SHP77 treated with DMSO at 0.1 percent for 48 hours (cell line): ENCODE data around the gene VARS2.
"Not testable (repeated sequence)": the region's sequence is repeated elsewhere in the genome, so short reads cannot be mapped to it uniquely, and the experiment has no call there.

Source experiments
- DNase-seq: peaks from one replicate; lab custom pipeline; 2025; lab: John Stamatoyannopoulos, UW

VARS2 gene

DNA sequence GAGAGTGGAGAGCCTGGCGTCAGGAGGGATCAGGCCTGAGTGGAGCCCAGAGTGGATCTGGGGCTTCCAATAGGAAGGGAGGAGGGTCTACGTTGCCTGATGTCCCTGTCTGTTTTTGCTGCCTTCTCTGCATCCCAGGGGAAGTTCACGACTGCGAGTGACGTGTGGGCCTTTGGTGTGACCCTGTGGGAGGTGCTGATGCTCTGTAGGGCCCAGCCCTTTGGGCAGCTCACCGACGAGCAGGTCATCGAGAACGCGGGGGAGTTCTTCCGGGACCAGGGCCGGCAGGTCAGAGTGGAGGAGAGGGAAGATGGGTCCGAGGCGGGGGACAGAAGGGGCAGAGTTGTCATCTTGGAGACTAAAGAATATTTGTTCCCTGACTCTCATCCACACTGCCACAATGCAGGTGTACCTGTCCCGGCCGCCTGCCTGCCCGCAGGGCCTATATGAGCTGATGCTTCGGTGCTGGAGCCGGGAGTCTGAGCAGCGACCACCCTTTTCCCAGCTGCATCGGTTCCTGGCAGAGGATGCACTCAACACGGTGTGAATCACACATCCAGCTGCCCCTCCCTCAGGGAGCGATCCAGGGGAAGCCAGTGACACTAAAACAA is 15.2 kb upstream of the VARS2 start:
- no peak for DNase-seq

DNA sequence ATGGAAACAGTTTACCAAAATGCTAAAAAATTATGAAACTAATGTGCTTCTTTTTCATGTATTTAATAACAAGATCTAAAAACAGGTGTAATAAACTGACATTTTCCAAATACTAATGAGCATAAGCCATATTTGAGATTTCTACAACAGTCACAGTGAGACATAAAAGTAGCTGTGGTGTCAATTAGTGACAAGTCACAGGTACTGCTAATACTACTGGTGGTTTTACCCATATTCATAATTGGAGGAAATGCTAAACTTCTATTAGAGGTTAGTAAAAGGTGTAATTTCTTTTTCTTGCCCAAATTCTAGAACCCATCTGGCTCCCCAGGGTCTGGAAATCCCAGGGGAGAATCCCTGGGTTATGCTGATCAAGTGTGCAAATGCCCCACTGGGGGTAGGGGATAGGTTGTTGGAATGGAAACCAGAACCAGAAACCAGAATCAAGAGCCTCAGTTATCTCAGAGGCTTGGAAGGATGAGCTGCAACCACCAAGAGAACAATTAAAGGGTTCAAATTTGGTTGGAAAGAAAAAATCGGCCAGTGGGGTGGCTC is 13.1 kb upstream of the VARS2 start:
- no peak for DNase-seq

DNA sequence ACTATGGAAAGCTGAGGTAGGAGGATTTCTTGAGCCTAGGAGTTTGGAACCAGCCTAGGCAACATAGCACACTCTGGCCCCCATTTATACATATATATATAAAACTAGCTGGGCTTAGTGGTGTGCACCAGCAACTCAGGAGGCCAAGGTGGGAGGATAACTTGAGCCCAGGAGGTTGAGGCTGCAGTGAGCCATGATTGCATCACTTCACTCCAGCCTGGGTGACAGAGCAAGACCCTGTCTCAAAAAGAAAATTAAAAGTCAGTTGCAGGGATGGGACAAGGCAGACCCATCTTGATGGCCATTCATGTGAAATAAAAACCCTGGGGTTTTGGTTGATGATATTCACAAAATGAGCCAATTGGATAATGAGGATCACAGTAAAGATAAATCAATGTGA is 12.6 kb upstream of the VARS2 start:
- DNase-seq, result no peak

DNA sequence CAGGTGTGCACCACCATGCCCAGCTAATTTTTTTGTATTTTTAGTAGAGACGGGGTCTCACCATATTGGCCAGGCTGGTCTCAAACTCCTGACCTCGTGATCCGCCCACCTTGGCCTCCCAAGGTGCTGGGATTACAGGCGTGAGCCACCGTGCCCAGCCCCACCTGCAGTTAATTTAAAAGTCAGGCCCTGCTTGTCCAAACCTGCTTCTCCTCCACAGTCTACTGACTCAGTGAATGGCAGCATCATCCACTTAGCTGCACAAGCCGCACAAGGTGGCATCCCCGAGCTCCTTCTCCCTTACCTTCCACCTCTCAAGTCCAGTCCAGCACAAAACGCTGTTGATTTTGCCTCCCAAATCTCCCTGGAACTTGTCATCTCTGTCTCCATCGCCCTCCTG is 11.8 kb upstream of the VARS2 start:
- not testable (repeated sequence) for DNase-seq

DNA sequence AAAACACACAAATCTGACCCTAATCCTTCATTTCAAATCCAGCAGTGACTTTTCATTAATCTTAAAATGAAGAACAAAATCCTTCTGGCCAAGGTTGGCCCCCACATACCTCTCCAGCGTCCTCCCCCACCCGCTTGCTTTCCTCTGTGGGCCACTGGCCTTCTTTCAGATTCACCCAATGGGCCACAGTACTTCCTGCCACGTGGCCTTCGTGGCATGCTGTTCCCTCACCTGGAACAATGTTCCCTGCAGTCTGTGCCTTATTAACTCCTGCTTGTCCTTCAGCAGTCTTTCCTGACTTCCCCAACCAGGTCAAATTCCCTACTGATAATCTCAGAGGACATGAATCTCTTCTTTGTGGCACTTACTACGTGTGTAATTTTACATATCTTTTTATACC is 11.3 kb upstream of the VARS2 start:
- DNase-seq, result no peak

DNA sequence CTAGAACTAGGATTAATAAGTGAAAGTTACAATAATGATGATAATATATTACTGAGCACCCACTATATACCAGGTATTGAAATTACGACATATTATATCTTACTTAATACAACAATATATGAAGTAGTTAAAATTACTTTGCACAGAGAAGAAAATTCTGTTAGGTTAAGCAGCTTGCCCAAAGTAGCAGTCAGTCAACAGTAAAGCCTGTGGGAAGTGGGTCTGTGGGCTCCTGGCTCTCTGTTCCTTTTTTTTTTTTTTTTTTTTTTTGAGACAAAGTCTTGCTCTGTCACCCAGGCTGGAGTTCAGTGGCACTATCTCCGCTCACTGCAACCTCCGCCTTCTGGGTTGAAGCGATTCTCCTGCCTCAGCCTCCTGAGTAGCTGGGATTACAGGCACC is 10.8 kb upstream of the VARS2 start:
- no peak for DNase-seq

DNA sequence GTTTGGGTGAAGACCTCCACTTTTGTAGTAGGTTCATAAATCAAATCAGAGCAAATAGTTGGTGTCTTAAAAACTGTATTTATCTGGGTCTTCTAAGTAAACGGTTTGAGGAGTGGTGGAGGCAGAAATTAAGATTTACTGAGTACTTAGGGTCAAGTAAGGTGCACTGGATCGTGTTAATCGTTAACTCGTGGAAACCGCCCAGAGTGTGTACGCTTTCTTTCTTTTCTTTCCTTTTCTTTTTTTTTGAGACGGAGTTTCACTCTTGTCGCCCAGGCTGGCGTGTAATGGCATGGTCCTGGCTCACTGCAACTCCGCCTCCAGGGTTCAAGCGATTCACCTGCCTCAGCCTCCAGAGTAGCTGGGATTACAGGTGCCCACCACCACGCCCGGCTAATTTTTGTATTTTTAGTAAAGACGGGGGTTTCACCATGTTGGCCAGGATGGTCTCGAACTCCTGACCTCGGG is 6.7 kb upstream of the VARS2 start:
- not testable (repeated sequence) for DNase-seq

DNA sequence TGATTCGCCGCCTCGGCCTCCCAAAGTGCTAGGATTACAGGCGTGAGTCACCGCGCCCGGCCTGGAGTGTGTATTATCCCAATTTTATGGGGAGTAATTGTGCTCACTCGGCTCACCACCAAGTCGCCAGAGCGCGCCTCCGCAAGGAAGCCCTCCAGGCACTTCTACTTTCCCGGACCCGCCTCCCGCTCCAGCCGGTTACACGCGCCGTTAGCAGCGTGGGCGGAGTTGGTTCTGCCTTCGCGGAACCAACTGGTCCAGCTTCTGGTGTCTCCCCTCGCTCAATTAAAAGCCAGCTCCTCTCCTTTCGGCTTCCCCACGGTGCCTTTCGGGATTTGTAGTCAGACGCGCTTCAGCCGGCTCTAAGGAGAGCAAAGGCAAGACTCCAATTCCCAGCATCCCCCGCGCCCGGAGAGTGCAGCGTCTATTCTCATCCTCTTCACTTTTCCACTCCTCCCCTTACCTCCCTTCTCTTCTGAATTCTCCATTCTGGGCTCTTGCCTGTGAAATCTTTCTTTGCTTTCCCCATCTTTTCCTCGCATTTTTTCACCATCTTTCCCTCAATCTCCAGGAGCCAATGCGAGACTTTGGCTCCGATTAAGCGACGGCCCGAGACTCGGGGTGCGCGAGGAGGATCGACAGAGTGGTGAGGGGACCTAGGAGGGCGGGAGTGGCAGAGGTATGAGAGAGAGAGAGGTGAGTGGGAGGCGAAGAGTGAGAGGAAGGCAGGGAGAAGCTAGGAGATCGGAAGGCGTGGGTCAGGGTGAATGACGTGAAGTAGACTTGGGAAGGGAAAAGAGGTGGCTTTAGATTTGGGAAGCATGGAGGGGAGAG is 6.1 kb upstream of the VARS2 start, which contains the start of gene GTF2H4:
Gene GTF2H4, plus strand, starts transcription at position 450 of the 834 bp plus-strand sequence.
- DNase-seq, result peak; percentile 95

DNA sequence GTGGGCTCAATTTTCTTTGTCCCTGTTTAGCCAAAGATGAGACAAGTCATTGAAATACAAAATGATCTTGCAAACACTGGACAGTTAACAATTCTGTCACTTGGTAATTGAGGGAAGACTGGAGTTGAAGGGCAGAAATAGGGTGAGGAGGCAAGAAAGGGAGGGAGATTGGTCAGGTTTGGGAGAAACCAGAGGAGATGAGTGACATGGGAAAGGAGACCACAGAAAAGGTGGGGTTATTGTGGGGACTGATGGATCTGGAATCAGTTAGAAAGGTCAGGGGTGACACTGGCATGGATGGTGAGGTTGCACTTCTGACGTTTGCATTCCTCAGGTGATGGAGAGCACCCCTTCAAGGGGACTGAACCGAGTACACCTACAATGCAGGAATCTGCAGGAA is 5.3 kb upstream of the VARS2 start:
- no peak for DNase-seq

DNA sequence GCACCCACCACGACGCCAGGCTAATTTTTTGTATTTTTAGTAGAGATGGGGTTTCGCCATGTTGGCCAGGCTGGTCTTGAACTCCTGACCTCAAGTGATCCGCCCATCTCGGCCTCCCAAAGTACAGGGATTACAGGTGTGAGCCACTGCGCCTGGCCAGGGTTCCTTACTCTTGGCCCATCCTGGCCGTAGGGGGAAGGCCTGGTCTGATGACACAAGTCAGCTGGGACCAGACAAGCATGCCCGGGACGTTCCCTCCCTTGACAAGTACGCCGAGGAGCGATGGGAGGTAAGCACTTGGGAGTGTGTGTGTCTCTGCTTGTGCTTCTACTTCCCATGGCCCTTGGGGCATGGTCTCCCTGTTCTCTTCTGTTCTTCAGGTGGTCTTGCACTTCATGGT is 3.6 kb upstream of the VARS2 start:
- not testable (repeated sequence) for DNase-seq

DNA sequence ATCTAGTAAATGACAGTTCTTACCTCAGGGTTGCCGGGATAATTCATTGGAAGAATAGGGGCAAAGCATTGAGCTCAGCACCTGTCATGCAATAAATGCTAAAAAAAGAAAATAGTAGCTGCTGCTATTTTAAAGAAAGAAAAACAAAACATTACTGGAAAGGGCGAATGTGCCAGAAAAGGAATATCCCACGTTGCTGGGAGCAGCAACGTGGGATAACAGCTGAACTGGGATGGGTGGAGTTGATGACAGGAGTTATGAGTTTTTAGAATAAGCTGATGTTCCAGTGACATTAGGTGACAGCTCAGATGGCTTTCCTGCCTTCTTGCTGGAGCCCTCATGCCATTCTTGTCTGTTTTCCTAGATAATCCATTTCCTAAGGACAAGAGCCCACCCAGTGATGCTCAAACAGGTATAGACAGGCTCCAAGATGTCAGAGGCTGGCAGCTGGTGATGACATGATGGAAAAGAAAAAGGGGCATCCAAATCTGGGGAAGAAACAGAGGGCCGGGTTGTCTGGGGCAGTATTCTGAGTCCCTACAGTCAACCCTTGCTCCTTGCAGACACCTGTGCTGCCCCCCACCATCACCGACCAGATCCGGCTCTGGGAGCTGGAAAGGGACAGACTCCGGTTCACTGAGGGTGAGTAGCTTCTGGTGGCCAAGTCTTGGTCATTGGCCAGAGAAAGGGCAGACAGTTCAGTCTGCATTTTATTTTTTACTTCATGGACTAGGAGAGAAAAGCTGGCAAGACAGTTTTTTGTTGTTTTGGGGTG is 1.1 kb upstream of the VARS2 start:
- no peak for DNase-seq

DNA sequence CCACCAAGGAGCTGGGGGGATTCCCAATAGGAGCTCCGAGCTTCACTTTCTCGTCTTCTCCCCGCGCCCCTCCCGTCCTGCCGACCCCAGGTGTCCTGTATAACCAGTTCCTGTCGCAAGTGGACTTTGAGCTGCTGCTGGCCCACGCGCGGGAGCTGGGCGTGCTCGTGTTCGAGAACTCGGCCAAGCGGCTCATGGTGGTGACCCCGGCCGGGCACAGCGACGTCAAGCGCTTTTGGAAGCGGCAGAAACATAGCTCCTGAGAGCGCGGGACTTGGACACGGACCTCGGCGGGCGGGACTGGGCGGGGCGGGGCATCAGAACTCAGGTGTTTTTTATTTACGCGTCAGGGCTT is 340 bp upstream of the VARS2 start:
- DNase-seq, result no peak

DNA sequence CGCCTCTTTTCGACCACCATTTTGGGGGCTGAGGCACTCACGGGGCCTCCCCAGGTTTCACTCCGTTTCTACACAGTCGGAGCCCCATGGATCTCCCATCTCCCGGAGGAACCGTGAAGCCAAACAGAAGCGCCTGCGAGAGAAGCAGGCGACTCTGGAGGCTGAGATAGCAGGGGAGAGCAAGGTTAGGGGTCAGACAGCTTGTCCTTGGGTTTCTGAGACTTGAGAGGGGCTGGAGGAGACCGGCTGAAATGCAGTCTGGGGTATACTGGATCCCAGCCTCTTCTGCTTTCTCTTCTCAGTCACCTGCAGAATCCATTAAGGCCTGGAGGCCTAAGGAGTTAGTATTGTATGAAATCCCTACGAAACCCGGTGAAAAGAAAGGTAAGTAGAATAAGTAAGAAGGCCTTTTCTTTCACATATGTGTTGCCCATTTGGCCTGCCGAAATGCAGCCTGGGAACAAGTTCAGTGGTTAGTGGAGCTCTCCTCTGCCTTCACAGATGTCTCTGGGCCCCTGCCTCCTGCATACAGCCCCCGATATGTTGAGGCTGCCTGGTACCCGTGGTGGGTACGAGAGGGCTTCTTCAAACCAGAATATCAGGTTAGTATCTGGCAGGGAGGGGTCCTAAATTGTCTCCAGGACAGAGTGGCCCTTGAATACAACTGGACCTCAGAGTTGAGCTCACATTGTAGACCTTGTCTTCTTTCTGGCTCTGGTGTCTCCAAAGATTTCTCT is 984 bp downstream of the VARS2 start:
- DNase-seq, result no peak

DNA sequence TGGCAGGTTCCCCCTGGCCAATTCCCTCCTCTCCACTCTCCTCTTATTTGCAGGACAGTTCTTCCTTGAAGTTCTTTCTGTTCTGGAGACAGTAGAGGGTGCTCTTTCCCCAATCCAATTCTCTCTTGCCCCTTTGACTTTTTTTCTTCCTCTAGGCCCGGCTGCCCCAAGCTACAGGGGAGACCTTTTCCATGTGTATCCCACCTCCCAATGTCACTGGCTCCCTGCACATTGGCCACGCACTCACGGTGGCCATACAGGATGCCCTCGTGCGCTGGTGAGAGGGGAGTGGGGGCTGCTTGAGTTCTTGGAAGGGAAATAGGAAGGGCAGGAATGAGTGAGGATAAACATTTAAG is 1.5 kb downstream of the VARS2 start:
- peak; percentile 32 for DNase-seq

DNA sequence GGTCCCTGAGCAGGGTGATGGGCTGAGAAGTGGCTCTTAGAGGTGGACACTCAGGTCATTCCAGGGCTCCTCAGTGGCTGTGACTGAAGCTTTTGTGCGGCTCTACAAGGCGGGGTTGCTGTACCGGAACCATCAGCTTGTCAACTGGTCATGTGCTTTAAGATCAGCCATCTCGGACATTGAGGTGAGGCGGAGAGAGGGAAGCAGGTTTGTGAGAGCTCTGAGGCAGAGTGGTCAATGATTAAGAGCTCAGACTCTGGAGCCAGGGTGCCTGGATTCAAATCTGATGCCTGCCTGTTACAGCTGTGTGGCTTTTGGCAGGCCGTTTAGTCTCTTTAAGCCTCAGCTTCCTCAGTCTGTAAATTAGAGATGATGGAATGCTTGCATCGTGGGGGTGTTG is 3.0 kb downstream of the VARS2 start:
- no peak for DNase-seq

DNA sequence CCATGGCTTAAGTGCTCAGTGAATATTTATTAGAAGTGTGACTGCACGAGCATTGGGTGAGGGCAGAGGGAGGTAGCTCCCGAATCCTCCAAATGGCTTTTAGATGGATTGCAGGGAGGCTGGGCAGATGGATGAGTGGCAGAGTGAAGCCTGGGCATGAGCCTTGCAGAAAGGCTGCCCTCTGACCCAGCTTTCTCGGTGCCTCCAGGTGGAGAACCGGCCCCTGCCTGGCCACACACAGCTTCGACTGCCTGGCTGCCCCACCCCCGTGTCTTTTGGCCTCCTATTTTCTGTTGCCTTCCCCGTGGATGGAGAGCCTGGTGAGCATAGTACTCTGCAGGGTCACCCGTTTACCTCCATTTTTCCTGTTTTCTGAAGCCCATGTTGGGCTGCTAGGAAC is 3.4 kb downstream of the VARS2 start:
- no peak for DNase-seq

DNA sequence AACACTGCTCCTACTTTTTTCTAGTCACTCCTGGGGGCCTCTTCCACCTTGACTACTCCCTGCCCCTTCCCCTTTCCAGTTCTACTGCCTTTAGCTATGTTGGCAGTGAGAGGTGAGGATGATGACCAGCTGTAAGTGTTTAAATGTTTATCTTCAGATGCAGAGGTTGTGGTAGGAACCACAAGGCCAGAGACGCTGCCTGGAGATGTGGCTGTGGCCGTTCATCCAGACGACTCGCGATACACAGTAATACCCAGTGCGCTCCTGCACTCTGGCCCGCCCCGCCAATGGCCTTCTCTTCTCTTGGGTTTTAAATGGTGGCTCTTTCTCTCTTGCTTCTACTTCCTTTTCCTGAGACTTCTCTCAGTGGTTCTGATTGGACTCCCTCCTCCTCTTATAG is 4.6 kb downstream of the VARS2 start:
- no peak for DNase-seq

DNA sequence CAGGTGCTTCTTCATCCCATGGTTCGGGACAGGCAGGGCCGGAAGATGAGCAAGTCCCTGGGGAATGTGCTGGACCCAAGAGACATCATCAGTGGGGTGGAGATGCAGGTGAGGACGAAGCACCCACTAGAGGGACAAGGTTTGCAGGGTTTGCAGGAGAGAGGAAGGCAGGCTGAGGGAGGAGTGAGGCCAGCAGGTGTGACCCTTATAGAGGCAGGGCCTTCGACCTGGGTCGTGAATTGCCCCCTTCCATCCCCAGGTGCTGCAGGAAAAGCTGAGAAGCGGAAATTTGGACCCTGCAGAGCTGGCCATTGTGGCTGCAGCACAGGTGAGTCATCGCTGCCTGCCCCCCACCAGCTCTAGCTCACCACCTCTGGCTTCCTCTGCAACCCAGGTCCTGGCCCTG is 8.4 kb downstream of the VARS2 start:
- DNase-seq, result no peak

DNA sequence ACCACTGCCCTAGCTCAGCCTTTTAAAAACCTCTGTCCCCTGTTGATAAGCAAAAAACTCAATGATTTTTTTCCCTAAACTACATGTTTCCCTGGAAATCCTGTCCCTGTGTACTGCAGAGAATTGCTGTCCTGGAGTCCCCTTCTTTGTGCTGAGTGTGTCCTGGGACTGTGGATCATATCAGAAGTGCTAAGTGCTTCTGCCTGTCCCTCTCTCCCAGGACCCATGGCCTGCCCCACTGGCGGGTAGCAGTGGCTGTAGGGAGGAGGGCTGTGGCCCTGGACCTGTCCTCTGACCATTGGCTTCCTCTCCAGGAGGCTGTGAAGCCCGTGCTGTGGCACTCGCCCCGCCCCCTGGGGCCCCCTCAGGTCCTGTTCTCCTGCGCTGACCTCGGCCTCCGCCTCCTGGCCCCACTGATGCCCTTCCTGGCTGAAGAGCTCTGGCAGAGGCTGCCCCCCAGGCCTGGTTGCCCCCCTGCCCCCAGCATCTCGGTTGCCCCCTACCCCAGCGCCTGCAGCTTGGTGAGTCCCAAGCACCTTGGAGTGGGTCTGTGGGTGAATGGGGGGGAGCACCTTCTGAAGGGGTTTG is 10.1 kb downstream of the VARS2 start:
- DNase-seq, result not testable (repeated sequence)

DNA sequence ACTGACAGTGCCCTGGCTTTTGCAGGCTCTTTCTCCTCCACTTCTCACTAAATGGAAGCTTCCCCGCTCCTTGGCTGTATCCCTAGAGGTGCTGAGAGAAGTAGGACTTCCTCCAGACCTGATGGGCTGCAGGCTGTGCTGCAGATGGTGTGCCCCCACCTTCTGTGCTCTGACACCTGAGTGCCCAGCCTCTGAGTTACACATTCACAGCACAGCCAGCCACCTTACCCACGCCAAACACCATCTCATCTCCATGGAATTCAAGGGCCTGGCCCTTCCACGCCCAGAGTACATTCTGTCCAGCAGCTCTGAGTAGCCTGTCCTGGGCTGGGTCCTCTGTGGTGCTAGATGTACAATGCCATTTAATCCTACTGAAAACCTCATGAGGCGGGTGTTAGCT is 12.6 kb downstream of the VARS2 start:
- DNase-seq, result no peak

DNA sequence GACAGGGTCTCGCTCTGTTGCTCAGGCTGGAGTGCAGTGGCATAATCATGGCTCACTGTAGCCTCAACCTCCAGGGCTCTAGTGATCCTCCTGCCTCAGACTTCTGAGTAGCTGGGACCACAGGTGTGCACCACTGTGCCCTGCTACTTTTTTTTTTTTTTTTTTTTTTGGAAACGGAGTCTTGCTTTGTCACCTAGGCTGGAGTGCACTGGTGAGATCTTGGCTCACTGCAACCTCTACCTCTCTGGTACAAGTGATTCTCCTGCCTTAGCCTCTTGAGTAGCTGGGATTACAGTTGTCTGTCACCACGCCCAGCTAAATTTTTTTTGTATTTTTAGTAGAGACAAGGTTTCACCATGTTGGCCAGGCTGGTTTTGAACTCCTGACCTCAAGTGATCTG is 13.0 kb downstream of the VARS2 start:
- not testable (repeated sequence) for DNase-seq

DNA sequence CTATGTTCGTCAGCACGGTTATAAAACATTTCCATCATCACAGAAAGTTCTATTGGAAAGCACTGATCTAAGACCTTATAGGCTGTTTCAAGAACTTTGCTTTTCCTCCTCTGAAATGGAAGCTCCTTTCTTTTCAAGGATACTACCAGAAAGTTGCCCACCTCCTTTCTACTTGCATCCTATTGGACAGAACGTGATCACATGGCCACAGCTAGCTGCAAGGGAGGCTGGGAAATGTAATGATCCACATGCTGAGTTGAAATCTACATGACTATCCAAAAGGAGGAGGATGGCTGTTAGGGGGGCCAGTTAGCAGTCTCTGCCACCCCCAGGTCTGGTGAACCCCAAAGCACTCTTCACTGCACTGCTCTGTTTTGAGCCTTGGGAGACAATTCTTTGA is 14.6 kb downstream of the VARS2 start:
- no peak for DNase-seq
